Hepatocyte (in vitro differentiated cells): ENCODE data around the gene SENP2. TPM values are rescaled to one million over a fixed set of nuclear protein-coding genes. Genes with fewer than 3 reads are reported as not detected.

Experiments
- DNase-seq: peaks from one replicate; pipeline ENCODE4 v3.0.0-alpha.2; 2016; ENCODE audit warnings: low spot score
- H2AFZ ChIP-seq: fragments of 200-600 bp; sonication (generic); 2 replicates; pipeline ENCODE4 v1.6.0; 2016; ENCODE audit warnings: antibody characterized with exemption, mild to moderate bottlenecking
- H3K27ac ChIP-seq: fragments of 200-600 bp; sonication (generic); 2 replicates; pipeline ENCODE4 v1.5.1; 2016; ENCODE audit warnings: mild to moderate bottlenecking
- H3K27me3 ChIP-seq: fragments of 200-600 bp; sonication (generic); 2 replicates; pipeline ENCODE4 v1.6.1; 2016
- H3K36me3 ChIP-seq: fragments of 200-600 bp; sonication (generic); replicated peaks from 2 replicates; pipeline ENCODE4 v1.5.1; 2016; ENCODE audit warnings: low read depth; ENCODE audit not compliant: insufficient read depth
- H3K4me1 ChIP-seq: fragments of 200-600 bp; sonication (generic); 2 replicates; pipeline ENCODE4 v1.5.1; 2016; ENCODE audit warnings: mild to moderate bottlenecking, moderate library complexity; ENCODE audit not compliant: insufficient read depth
- H3K4me2 ChIP-seq: fragments of 200-600 bp; sonication (generic); 2 replicates; pipeline ENCODE4 v1.6.0; 2016
- H3K4me3 ChIP-seq: fragments of 200-600 bp; sonication (generic); 2 replicates; pipeline ENCODE4 v1.5.1; 2016; ENCODE audit warnings: mild to moderate bottlenecking
- H3K79me2 ChIP-seq: fragments of 200-600 bp; sonication (generic); 2 replicates; pipeline ENCODE4 v1.6.0; 2017; ENCODE audit warnings: mild to moderate bottlenecking
- H3K9me2 ChIP-seq: fragments of 200-600 bp; sonication (generic); replicated peaks from 2 replicates; pipeline ENCODE4 v1.6.0; 2017; ENCODE audit warnings: mild to moderate bottlenecking; ENCODE audit not compliant: insufficient read depth
- H3K9me3 ChIP-seq: fragments of 200-600 bp; sonication (generic); 2 replicates; pipeline ENCODE4 v1.5.1; 2016; ENCODE audit warnings: low read depth, mild to moderate bottlenecking
- H4K20me1 ChIP-seq: fragments of 200-600 bp; sonication (generic); 2 replicates; pipeline ENCODE4 v1.6.0; 2016; ENCODE audit warnings: mild to moderate bottlenecking; ENCODE audit not compliant: insufficient read depth, poor library complexity, severe bottlenecking
- EZH2 ChIP-seq: fragments of 200-600 bp; sonication (generic); IDR thresholded peaks from 2 replicates; pipeline ENCODE4 v1.6.1; 2016; ENCODE audit warnings: antibody characterized with exemption, mild to moderate bottlenecking, borderline replicate concordance
- EZH2phosphoT487 ChIP-seq: fragments of 200-600 bp; sonication (generic); IDR thresholded peaks from one replicate; pipeline ENCODE4 v1.6.1; 2018; ENCODE audit warnings: antibody characterized with exemption, mild to moderate bottlenecking, low read depth, moderate library complexity; ENCODE audit not compliant: unreplicated experiment, severe bottlenecking
- WGBS: methylation state at CpG from one replicate; pipeline ENCODE4 v1.1.6; 2016; ENCODE audit warnings: low lambda C conversion rate; ENCODE audit errors: missing lambda C conversion rate; 5-methylcytosine and 5-hydroxymethylcytosine counted together
- polyA plus RNA-seq: library from polyadenylated mRNA; unstranded; fragments of >200 nt; fragmentation: Nextera tagmentation; extraction: Ambion mirVana; gene quantifications from 2 replicates; pipeline ENCODE4 v1.2.1, GENCODE V29; 2016
- total RNA-seq: library from RNA; depleted of rRNA; stranded (reverse); fragments of >200 nt; gene quantifications from 2 replicates; pipeline ENCODE4 v1.2.3, GENCODE V29; 2014
- TF ChIP-seq, protein P1 (sequence below): fragments of 200-600 bp; sonication (generic); IDR thresholded peaks from 2 replicates; pipeline ENCODE4 v1.5.1; 2016; ENCODE audit warnings: antibody characterized with exemption, mild to moderate bottlenecking; ENCODE audit not compliant: poor library complexity

SENP2 gene
- total and polyA plus RNA-seq, 2 experiments from 2014 or later = 29.3 to 34.8 TPM

DNA sequence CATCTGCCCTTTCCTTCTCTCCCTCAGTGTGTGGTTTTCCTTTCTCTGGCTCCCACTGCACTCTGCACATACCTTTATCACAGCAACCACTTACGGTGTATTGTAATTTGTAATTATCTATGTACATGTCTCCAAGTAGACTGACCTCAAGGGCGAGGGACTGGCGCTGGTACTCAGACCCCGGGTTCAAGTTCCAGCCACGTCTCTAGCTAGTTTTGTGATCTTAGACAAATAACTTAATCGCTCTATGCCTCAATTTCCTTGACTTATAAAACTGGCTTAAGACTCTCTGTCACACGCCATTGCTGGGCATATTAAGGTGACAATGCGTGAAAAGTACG is 607 bp upstream of the SENP2 start:
- no peaks in the 10 kb centered on the region for H3K27me3 ChIP-seq
- no peaks in the 10 kb centered on the region for H3K36me3 ChIP-seq
- H2AFZ ChIP-seq = peak overlapping the region; percentile 57
- no peaks in the 10 kb centered on the region for H3K9me3 ChIP-seq
- peaks cover 36% of the 10 kb centered on the region for H3K79me2 ChIP-seq
- H3K4me2 ChIP-seq = peak overlapping the region; percentile 70
- peak overlapping the region; percentile 78 for H3K27ac ChIP-seq
- DNase-seq = peak; percentile 36
- no peaks in the 10 kb centered on the region for H3K9me2 ChIP-seq
- WGBS = 43% methylated on average over 9 of the region's 9 CpGs
- TF ChIP-seq, protein P1, sequence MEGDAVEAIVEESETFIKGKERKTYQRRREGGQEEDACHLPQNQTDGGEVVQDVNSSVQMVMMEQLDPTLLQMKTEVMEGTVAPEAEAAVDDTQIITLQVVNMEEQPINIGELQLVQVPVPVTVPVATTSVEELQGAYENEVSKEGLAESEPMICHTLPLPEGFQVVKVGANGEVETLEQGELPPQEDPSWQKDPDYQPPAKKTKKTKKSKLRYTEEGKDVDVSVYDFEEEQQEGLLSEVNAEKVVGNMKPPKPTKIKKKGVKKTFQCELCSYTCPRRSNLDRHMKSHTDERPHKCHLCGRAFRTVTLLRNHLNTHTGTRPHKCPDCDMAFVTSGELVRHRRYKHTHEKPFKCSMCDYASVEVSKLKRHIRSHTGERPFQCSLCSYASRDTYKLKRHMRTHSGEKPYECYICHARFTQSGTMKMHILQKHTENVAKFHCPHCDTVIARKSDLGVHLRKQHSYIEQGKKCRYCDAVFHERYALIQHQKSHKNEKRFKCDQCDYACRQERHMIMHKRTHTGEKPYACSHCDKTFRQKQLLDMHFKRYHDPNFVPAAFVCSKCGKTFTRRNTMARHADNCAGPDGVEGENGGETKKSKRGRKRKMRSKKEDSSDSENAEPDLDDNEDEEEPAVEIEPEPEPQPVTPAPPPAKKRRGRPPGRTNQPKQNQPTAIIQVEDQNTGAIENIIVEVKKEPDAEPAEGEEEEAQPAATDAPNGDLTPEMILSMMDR = no peak
- TF ChIP-seq EZH2 (no peak), EZH2phosphoT487 (no peak)
- H4K20me1 ChIP-seq = peaks cover 2% of the 10 kb centered on the region
- H3K4me1 ChIP-seq = peaks cover 3% of the 10 kb centered on the region
- H3K4me3 ChIP-seq = no peak overlapping the region

DNA sequence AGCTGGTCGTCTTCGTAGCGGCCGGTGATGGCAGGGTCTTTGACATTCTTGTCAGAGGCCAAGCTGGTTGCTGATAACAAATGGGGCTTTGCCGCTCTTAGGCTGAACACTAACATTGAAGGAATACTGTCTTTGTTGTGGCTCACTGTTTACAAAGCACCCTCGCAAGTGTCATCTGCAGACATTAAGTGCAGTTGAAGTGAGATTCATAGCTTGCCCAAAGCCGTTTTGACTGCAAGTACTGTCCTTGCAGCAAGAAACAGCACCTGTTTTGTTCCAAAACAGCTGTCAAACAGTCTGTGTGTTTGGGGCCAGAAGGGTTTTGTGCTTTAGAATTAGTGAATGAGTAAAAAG is 568 bp downstream of the SENP2 start:
- Histone ChIP-seq H3K9me2 (no peaks in the 10 kb centered on the region), H3K27me3 (no peaks in the 10 kb centered on the region), H3K4me3 (peak overlapping the region; percentile 18), H3K4me2 (peak overlapping the region; percentile 90), H4K20me1 (peaks cover 2% of the 10 kb centered on the region), H3K27ac (peak overlapping the region; percentile 88), H3K79me2 (peaks cover 36% of the 10 kb centered on the region), H3K4me1 (peaks cover 3% of the 10 kb centered on the region), H3K9me3 (no peaks in the 10 kb centered on the region), H3K36me3 (no peaks in the 10 kb centered on the region), H2AFZ (peak overlapping the region; percentile 22)
- WGBS = 3% methylated on average over 7 of the region's 7 CpGs
- TF ChIP-seq, protein P1 = no peak
- TF ChIP-seq EZH2phosphoT487 (no peak), EZH2 (no peak)
- DNase-seq = no peak

DNA sequence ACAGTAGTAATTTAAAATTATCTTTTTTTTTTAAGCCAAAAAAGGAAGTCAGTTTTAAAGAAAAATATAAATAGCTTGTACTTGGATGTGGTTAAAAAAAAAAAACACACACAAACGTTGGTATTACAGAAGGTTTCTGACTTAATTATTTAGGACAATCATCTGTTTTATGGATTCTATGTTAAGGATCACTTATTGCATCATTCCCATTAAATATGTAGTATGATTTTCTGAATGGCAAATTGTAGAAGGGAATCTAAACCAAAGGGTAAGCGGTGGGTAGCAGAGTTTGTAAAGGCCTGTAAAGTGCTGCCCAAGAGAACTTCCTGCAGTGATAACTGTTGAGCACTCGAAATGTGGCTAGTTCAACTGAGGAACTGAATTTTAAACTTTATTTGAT is 8.0 kb downstream of the SENP2 start:
- Histone ChIP-seq H2AFZ (no peak overlapping the region), H3K36me3 (no peaks in the 10 kb centered on the region)
- TF ChIP-seq, protein P1 = no peak
- TF ChIP-seq EZH2phosphoT487 (no peak), EZH2 (no peak)

DNA sequence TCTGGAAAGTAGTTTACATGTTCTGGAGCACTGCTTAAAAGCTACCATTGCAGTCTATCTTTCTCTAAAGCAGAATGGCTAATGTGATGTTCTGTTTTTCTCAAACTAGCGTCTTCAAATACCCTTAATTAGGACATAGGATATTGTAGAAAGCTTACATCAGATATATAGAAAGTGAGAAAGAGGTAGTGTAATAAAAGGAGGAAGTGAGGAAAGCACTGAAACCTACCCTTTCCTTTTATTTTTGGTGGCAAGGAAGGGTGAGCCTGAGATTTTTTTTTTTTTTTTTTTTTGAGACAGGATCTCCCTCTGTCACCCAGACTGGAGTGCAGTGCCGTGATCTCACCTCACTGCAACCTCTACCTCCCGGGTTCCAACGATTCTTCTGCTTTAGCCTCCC is 9.4 kb downstream of the SENP2 start:
- H3K79me2 ChIP-seq = peaks cover 6% of the 10 kb centered on the region
- no peak for DNase-seq
- TF ChIP-seq, protein P1 = no peak
- TF ChIP-seq EZH2phosphoT487 = no peak
- TF ChIP-seq EZH2 = no peak
- H3K4me2 ChIP-seq = no peak overlapping the region
- H3K36me3 ChIP-seq = no peaks in the 10 kb centered on the region
- H3K4me3 ChIP-seq = no peak overlapping the region
- WGBS = 95% methylated on average over 4 of the region's 4 CpGs
- no peaks in the 10 kb centered on the region for H3K9me2 ChIP-seq
- H3K4me1 ChIP-seq = no peaks in the 10 kb centered on the region
- H3K27ac ChIP-seq = no peak overlapping the region
- H4K20me1 ChIP-seq = no peaks in the 10 kb centered on the region
- H3K27me3 ChIP-seq = no peaks in the 10 kb centered on the region
- no peak overlapping the region for H2AFZ ChIP-seq
- H3K9me3 ChIP-seq = no peaks in the 10 kb centered on the region

More for the DNA sequence above, 8.0 kb downstream of the SENP2 start:
- Histone ChIP-seq H3K4me1 (no peaks in the 10 kb centered on the region), H3K4me3 (no peak overlapping the region), H3K9me2 (no peaks in the 10 kb centered on the region), H3K27me3 (no peaks in the 10 kb centered on the region), H3K27ac (no peak overlapping the region), H4K20me1 (peaks cover 2% of the 10 kb centered on the region), H3K4me2 (no peak overlapping the region), H3K79me2 (peaks cover 20% of the 10 kb centered on the region), H3K9me3 (no peaks in the 10 kb centered on the region)
- DNase-seq = no peak
- WGBS = 88% methylated on average over 3 of the region's 3 CpGs
